Renal cortical epithelial cell (primary cell): Measurements from ENCODE around the gene SUPT6H. TPM values are rescaled to one million over a fixed set of nuclear protein-coding genes. Genes with fewer than 3 reads are reported as not detected.
A peak's percentile ranks its signal among the peaks of the same experiment; 100 is the strongest.
"Not testable (repeated sequence)": the region's sequence is repeated elsewhere in the genome, so short reads cannot be mapped to it uniquely, and the experiment has no call there.

Source experiments
- DNase-seq: peaks from one replicate; pipeline ENCODE4 v3.0.0-alpha.2; 2011; ENCODE audit warnings: low read depth
- total RNA-seq: library from RNA; depleted of rRNA; stranded (reverse); fragments of >200 nt; gene quantifications from 2 replicates; pipeline ENCODE4 v1.2.3, GENCODE V29; 2014

SUPT6H gene
- total RNA-seq, 1 donor from 2014 or later, result 92.6 TPM

GRCh38 chr17:28646039-28646754 lies 15.8 kb upstream of the SUPT6H start:
- no peak for DNase-seq

DNA sequence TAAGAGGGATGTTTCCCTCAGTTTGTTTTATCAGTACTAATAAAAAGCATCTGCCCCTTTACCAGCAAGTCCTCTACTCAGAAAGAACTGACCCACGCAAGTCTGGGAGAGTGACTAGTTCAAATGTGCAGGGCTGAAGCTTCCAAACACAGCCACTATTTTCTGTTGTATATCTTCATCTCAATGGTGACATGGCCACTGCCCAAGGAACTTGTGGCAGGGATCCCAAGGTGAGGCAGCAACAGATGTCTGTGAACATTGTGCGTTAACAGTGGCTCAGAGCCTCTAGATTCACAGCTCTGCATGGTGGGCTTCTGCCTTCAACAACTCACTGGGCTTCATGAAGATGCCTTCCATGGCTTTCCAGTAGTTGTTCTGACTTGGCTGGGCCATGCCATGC lies 13.3 kb upstream of the SUPT6H start:
- no peak for DNase-seq

DNA sequence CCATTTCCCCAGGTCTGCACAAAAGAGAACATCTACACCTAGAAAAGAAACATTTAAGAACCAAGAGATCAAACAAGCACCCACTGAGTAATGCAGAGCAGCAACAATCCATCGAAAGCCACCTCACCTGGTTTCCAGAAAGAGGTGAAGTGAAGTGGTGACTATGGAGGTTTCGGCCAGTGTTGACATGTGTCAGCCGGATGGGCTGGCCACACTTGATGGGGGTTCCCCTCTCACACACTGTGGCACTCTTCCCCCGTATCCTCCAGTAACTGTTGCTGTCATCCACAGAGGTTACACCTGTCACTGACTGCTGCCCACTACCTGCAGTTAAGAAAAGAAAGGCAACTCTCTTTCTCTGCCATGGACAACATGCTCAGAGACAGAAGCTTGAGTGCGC lies 6.8 kb upstream of the SUPT6H start:
- no peak for DNase-seq

GRCh38 chr17:28657756-28658155 lies 4.2 kb upstream of the SUPT6H start:
- peak; percentile 55 for DNase-seq

DNA sequence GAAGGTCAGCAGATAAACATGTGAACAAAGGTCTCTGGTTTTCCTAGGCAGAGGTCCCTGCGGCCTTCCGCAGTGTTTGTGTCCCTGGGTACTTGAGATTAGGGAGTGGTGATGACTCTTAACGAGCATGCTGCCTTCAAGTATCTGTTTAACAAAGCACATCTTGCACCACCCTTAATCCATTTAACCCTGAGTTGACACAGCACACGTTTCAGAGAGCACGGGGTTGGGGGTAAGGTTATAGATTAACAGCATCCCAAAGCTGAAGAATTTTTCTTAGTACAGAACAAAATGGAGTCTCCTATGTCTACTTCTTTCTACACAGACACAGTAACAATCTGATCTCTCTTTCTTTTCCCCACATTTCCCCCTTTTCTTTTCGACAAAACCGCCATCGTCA lies 3.7 kb upstream of the SUPT6H start:
- not testable (repeated sequence) for DNase-seq

DNA sequence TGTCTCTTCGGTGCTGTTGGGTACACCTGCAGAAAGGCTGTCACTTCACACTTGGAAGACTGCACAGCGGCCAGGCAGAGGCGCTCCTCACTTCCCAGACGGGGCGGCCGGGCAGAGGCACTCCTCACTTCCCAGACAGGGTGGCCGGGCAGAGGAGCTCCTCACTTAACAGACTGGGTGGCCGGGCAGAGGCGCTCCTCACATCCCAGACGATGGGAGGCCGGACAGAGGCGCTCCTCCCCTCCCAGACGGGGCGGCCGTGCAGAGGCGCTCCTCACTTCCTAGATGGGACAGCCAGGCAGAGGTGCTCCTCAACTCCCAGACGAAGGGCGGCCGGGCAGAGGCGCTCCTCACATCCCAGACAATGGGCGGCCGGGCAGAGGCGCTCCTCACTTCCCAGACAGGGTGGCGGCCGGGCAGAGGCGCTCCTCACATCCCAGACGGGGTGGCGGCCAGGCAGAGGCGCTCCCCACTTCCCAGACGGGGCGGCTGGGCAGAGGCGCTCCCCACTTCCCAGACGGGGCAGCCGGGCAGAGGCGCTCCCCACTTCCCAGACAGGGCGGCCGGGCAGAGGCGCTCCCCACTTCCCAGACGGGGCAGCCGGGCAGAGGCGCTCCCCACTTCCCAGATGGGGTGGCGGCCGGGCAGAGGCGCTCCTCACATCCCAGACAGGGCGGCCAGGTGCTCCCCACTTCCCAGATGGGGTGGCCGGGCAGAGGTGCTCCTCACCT lies 3.1 kb upstream of the SUPT6H start:
- not testable (repeated sequence) for DNase-seq

DNA sequence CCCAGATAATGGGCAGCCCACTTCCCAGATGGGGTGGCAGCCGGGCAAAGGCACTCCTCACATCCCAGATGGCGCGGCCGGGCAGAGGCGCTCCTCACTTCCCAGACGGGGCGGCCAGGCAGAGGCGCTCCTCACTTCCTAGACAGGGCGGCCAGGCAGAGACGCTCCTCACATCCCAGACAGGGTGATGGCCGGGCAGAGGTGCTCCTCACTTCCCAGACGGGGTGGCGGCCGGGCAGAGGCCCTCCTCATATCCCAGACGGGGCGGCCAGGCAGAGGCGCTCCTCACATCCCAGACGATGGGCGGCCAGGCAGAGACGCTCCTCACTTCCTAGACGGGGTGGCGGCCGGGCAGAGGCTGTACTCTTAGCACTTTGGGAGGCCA lies 2.5 kb upstream of the SUPT6H start:
- DNase-seq, result not testable (repeated sequence)

- no peak for DNase-seq
Observed at GRCh38 chr17:28662527-28662829, 473 bp downstream of the SUPT6H start.

GRCh38 chr17:28663723-28664122 lies 1.7 kb downstream of the SUPT6H start:
- no peak for DNase-seq

DNA sequence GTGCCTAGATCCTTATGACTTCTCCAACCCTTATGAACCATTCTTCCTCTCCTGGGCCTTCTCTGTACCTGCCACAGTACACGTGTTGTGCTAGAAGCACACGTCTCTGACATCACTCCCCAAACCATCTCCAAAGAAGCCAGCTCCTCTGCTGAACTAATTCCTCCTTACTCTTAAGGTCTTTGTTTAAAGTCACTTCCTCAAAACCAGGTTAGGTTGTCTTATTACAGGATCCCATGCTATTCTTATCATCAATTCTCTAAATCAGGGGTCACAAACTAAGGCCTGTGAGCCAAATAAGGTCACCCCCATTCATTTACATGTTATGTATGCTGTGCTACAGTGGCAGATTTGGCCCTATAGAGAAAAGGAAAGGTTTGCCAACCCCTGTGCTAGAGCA lies 4.0 kb downstream of the SUPT6H start:
- DNase-seq, result no peak

- no peak for DNase-seq
Observed at GRCh38 chr17:28667870-28668269, 5.9 kb downstream of the SUPT6H start.

DNA sequence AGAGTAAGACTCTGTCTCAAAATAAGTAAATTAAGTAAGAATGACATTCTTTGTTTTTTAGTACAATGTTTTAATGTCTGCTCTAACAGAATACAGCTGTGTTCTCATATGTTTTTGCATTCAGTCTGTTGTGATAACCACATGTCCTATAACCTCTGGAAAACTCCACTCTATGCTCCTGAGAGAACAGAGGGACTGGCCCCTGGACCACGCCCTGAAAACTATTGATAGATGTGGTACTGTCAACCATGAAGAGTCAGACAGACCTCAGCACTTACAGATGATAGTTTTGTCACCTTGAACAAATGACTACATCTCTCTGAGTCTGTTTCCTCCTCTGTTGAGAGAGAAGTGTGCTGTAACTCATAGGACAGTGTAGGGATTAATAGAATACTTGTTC lies 7.9 kb downstream of the SUPT6H start:
- no peak for DNase-seq

GRCh38 chr17:28675490-28675889 lies 13.5 kb downstream of the SUPT6H start:
- no peak for DNase-seq

DNA sequence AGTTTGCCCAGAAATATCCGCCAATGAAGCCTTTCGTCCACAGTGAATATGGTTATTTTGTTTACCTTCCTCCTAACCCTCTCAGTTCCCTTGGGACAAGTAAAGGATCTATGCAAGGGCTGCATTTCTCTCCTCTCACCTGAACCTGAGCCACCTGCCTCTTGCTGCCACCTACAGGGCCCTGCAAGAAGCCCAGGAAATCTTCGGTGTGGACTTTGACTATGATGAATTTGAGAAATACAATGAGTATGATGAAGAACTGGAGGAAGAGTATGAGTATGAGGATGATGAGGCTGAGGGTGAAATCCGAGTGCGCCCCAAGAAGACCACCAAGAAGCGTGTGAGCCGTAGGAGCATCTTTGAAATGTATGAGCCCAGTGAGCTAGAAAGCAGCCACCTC lies 14.0 kb downstream of the SUPT6H start:
- peak; percentile 15 for DNase-seq

- DNase-seq, result no peak
Observed at GRCh38 chr17:28682655-28683054, 20.6 kb downstream of the SUPT6H start.

GRCh38 chr17:28684963-28685362 lies 23.0 kb downstream of the SUPT6H start:
- peak; percentile 61 for DNase-seq

- DNase-seq, result no peak
Observed at GRCh38 chr17:28685366-28685765, 23.4 kb downstream of the SUPT6H start.

GRCh38 chr17:28686296-28686695 lies 24.3 kb downstream of the SUPT6H start:
- DNase-seq, result no peak

GRCh38 chr17:28688481-28688880 lies 26.5 kb downstream of the SUPT6H start:
- DNase-seq, result no peak

GRCh38 chr17:28689011-28689410 lies 27.0 kb downstream of the SUPT6H start:
- no peak for DNase-seq

- DNase-seq, result no peak
Observed at GRCh38 chr17:28693869-28694268, 31.9 kb downstream of the SUPT6H start.

DNA sequence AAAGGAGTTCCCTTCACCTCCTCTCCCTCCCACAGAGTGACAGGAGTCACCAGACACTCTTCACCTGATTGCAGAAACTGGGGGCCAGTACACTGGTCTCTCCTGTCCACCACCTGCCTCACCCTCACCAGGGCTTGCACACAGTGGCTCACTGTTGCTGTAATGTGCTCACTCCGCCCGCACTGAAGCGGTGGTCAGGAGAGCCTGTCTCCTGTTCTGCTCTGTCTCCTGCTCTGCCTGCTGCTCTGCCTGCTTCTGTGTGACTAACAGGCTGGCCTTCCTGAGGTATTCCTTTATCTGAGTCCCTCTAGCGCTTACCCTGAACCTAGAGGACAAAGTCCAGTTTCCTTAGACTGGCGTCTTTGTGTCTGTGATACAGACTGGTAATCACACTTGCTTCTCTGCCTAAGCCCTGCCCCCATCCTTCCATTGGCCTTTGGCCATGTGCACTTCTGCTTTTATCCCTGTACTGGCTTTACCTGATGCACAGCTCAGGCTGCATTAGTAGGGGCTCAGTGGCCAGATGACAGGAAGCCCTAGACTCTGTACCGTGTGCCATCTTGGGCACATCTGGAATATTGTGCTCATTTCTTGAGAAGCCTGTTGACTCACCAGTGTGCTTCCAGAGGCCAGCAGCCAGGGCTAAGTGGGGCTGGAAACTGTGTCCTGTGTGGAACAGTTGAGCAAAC lies 36.4 kb downstream of the SUPT6H start:
- DNase-seq, result peak; percentile 83

DNA sequence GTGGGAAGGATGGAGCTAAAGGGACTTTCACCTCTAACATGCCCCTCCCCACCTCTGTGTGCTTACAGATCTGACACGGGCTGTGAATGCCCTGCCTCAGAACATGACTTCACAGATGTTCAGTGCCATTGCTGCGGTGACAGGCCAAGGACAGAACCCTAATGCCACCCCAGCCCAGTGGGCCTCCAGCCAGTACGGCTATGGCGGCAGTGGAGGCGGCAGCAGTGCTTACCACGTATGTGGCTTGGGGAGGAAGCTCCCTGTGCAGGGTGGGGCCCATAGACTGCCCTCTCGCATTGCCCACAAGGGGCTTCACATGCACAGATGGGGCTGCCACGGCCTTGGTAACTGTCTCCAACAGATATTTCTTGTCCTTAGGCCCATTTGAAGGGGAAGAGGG lies 38.3 kb downstream of the SUPT6H start:
- no peak for DNase-seq
